Loucy (cell line): ENCODE results near the gene FAM241B.

Experiments
- H2AFZ ChIP-seq: fragments of 200-600 bp; sonication (generic); 2 replicates; pipeline ENCODE4 v1.6.0; 2016; ENCODE audit warnings: antibody characterized with exemption, mild to moderate bottlenecking, low read length, moderate library complexity
- H3F3A ChIP-seq: fragments of 200-600 bp; 2 replicates; pipeline ENCODE4 v1.6.0; 2016; ENCODE audit warnings: antibody characterized with exemption, low read depth, mild to moderate bottlenecking
- H3K27me3 ChIP-seq: fragments of 200-600 bp; sonication (generic); 2 replicates; pipeline ENCODE4 v1.6.1; 2014; ENCODE audit warnings: low read length, mild to moderate bottlenecking; ENCODE audit not compliant: insufficient read depth, poor library complexity, severe bottlenecking
- H3K36me3 ChIP-seq: fragments of 200-600 bp; sonication (generic); 2 replicates; pipeline ENCODE4 v1.6.1; 2016; ENCODE audit warnings: low read length; ENCODE audit not compliant: insufficient read depth
- H3K4me1 ChIP-seq: fragments of 200-600 bp; sonication (generic); 2 replicates; pipeline ENCODE4 v1.5.1; 2014; ENCODE audit warnings: low read length, mild to moderate bottlenecking; ENCODE audit not compliant: insufficient read depth, poor library complexity, severe bottlenecking
- H3K4me2 ChIP-seq: fragments of 200-600 bp; sonication (generic); 2 replicates; pipeline ENCODE4 v1.6.0; 2014; ENCODE audit warnings: antibody characterized with exemption, low read length, low read depth, mild to moderate bottlenecking; ENCODE audit not compliant: poor library complexity, severe bottlenecking
- H3K4me3 ChIP-seq: fragments of 200-600 bp; sonication (generic); 2 replicates; pipeline ENCODE4 v1.5.1; 2014; ENCODE audit warnings: low read length, mild to moderate bottlenecking, mixed read lengths; ENCODE audit not compliant: poor library complexity, severe bottlenecking
- H3K79me2 ChIP-seq: fragments of 200-600 bp; sonication (generic); 2 replicates; pipeline ENCODE4 v1.6.1; 2014; ENCODE audit warnings: low read length; ENCODE audit not compliant: insufficient read depth
- H3K9ac ChIP-seq: fragments of 200-600 bp; sonication (generic); 2 replicates; pipeline ENCODE4 v1.6.0; 2014; ENCODE audit warnings: mild to moderate bottlenecking, low read depth, low read length, moderate library complexity; ENCODE audit not compliant: poor library complexity, severe bottlenecking
- H3K9me2 ChIP-seq: fragments of 200-600 bp; sonication (generic); replicated peaks from 2 replicates; pipeline ENCODE4 v1.6.1; 2016; ENCODE audit warnings: low read depth, low read length, mixed read lengths
- H3K9me3 ChIP-seq: fragments of 200-600 bp; sonication (generic); 2 replicates; pipeline ENCODE4 v1.6.1; 2014; ENCODE audit warnings: mild to moderate bottlenecking, antibody characterized with exemption, low read length, low read depth; ENCODE audit not compliant: insufficient read depth
- H4K20me1 ChIP-seq: fragments of 200-600 bp; sonication (generic); 2 replicates; pipeline ENCODE4 v1.6.0; 2014; ENCODE audit warnings: antibody characterized with exemption, low read length, mild to moderate bottlenecking; ENCODE audit not compliant: insufficient read depth, poor library complexity, severe bottlenecking
- CTCF ChIP-seq: fragments of 200-600 bp; sonication (generic); conservative IDR thresholded peaks from 2 replicates; pipeline ENCODE4 v1.5.1; 2014; ENCODE audit warnings: mild to moderate bottlenecking, antibody characterized with exemption, low read length
- EZH2phosphoT487 ChIP-seq: fragments of 200-600 bp; IDR thresholded peaks from 2 replicates; pipeline ENCODE4 v1.6.1; 2018; ENCODE audit warnings: antibody characterized with exemption, mild to moderate bottlenecking, moderate library complexity, borderline replicate concordance

Gene FAM241B

GRCh38 chr10:69656742-69657269 lies 26.8 kb downstream of the FAM241B start:
- Histone ChIP-seq H3K79me2 (no peaks in the 10 kb centered on the region), H3K4me2 (no peak overlapping the region), H3K27me3 (no peaks in the 10 kb centered on the region), H4K20me1 (no peaks in the 10 kb centered on the region), H3F3A (no peaks in the 10 kb centered on the region), H3K9ac (no peak overlapping the region), H3K4me3 (no peak overlapping the region), H3K4me1 (peaks cover 1% of the 10 kb centered on the region), H3K36me3 (no peaks in the 10 kb centered on the region), H3K9me3 (0 out of 2 replicates have a peak, but pooled peaks cover 3% of the 10 kb centered on the region), H3K9me2 (no peaks in the 10 kb centered on the region), H2AFZ (no peak overlapping the region)
- no peak for TF ChIP-seq CTCF
- no peak for TF ChIP-seq EZH2phosphoT487

- TF ChIP-seq EZH2phosphoT487 = no peak
- no peak for TF ChIP-seq CTCF
These were observed 27.4 kb downstream of the FAM241B start for GRCh38 chr10:69657430-69657829.

GRCh38 chr10:69657866-69658265 lies 27.8 kb downstream of the FAM241B start:
- no peak overlapping the region for H3K9ac ChIP-seq
- H3K4me2 ChIP-seq = no peak overlapping the region
- 0 out of 2 replicates have a peak, but pooled peaks cover 3% of the 10 kb centered on the region for H3K9me3 ChIP-seq
- H3K27me3 ChIP-seq = no peaks in the 10 kb centered on the region
- H3K36me3 ChIP-seq = no peaks in the 10 kb centered on the region
- no peaks in the 10 kb centered on the region for H3K79me2 ChIP-seq
- no peak overlapping the region for H2AFZ ChIP-seq
- H3K4me1 ChIP-seq = no peaks in the 10 kb centered on the region
- H3K4me3 ChIP-seq = no peak overlapping the region
- H3K9me2 ChIP-seq = no peaks in the 10 kb centered on the region
- no peaks in the 10 kb centered on the region for H3F3A ChIP-seq
- no peaks in the 10 kb centered on the region for H4K20me1 ChIP-seq
- TF ChIP-seq CTCF (no peak), EZH2phosphoT487 (no peak)

More at GRCh38 chr10:69657430-69657829, 27.4 kb downstream of the FAM241B start:
- Histone ChIP-seq H3K36me3 (no peaks in the 10 kb centered on the region), H3K9me3 (0 out of 2 replicates have a peak, but pooled peaks cover 3% of the 10 kb centered on the region), H3K4me2 (no peak overlapping the region), H3K79me2 (no peaks in the 10 kb centered on the region), H3F3A (no peaks in the 10 kb centered on the region), H4K20me1 (no peaks in the 10 kb centered on the region), H2AFZ (no peak overlapping the region), H3K9ac (no peak overlapping the region), H3K27me3 (no peaks in the 10 kb centered on the region), H3K9me2 (no peaks in the 10 kb centered on the region), H3K4me1 (no peaks in the 10 kb centered on the region), H3K4me3 (no peak overlapping the region)
